ENCODE data around the gene HOXB1. TPM values are rescaled to one million over a fixed set of nuclear protein-coding genes. Genes with fewer than 3 reads are reported as not detected.
A peak's percentile ranks its signal among the peaks of the same experiment; 100 is the strongest.

HOXB1 gene
- total and polyA plus RNA-seq, 2 of the 8 experiments (the other 6 are each of a cell fraction or from before 2014, with no cell fraction given): not detected

DNA sequence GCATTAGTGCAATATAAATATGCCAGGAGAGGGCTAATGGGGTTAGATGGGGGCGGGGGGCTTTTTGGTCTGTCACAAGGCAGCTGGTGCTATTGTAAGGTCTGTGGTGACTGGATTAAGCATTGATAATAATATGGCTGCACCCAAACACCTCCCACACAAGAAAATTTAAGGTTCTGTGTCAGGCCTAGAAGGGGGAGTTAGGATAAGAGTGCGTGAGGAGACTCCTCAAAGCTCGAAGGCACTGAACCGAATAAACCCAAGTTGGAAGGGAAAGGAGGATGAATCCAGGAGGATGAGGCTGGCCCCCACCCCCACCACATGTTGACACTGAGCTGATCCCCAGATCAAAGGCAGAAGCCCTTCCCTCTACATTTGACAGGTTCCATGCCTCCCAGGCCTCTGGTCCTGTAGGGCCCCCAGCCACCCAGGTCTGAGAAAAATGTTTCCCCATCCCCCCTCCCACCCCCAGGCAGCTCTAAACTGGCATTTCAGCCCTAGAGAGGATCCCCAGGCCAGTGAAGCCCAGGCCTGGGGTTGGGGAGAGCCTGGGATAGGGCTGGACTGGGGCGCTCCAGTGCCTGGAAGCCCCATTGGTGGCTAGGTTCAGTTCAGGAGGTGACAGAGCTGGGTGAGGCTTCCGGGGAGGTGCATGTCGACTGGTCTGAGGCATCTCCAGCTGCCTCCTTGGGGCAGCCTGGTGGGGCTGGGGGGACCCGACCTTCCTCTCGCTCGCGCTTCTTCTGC, 1.7 kb downstream of the HOXB1 start:
- H3K56ac ChIP-seq (replicated peaks; ENCODE audit: insufficient read length, low read depth, low read length): no peak overlapping the region
- no peak overlapping the region for H3K23ac ChIP-seq (ENCODE audit: insufficient read length)
- H2BK15ac ChIP-seq (ENCODE audit: low read length): no peak overlapping the region
- no peaks in the 10 kb centered on the region for H3K79me2 ChIP-seq (ENCODE audit: control insufficient read depth in 1 of 2, insufficient read depth in 2 of 2, low read length in 2 of 2)
- no peak for DNase-seq (ENCODE audit: low read depth in 1 of 2, low spot score in 2 of 2)
- no peak for FAIRE-seq
- H2BK20ac ChIP-seq (ENCODE audit: low read length): no peak overlapping the region
- no peak overlapping the region for H3K18ac ChIP-seq (ENCODE audit: extremely low read depth, low read length)
- peaks cover 6 to 11% of the 10 kb centered on the region in 2 experiments for H4K20me1 ChIP-seq (replicated peaks in 1 of 2; ENCODE audit: control insufficient read depth in 1 of 2, insufficient read depth in 2 of 2, low read length in 2 of 2)
- H4K5ac ChIP-seq (ENCODE audit: insufficient read length, low read depth, low read length): no peak overlapping the region
- H3K23me2 ChIP-seq (ENCODE audit: low read depth, low read length): peaks cover 5% of the 10 kb centered on the region; the same call in 1 of the 2 replicates
- no peak overlapping the region for H2BK120ac ChIP-seq (replicated peaks; ENCODE audit: low read depth, low read length)
- no peak overlapping the region for H2AFZ ChIP-seq (ENCODE audit: low read length)
- ChIA-PET POLR2A (ENCODE audit: partially characterized antibody) (interaction anchor here (0.6 to 1.2 kb wide), 3 partner anchors 11 to 1797 kb away, joined by 3 to 5 read pairs (median 4); no protein-coding TSS in a partner anchor), CTCF (ENCODE audit: partially characterized antibody) (interaction anchor here (0.8 to 3.1 kb wide), 12 partner anchors 11 to 107 kb away, joined by 3 to 14 read pairs (median 4); partner anchors contain the start of gene HOXB5)
- H3K27me3 ChIP-seq (replicated peaks in 1 of 4; ENCODE audit: control insufficient read depth in 3 of 4, extremely low read depth in 1 of 4, insufficient read depth in 3 of 4, low read length in 3 of 4): peaks cover 73 to 100% (median 95%) of the 10 kb centered on the region in 4 experiments
- no peak overlapping the region for H2BK5ac ChIP-seq (ENCODE audit: low read depth, low read length)
- TF ChIP-seq RFX5 (IDR thresholded peaks at IDR 0.05; ENCODE audit: borderline replicate concordance, low read depth, low read length) (no peak), HDAC2 (IDR thresholded peaks at IDR 0.05; ENCODE audit: borderline replicate concordance in 1 of 2, low read depth in 2 of 2, low read length in 2 of 2) (no peak), NRF1 (IDR thresholded peaks at IDR 0.05; ENCODE audit: low read depth, low read length) (no peak), CREB1 (IDR thresholded peaks at IDR 0.05) (no peak), RNF2 (IDR thresholded peaks at IDR 0.05; ENCODE audit: borderline replicate concordance, low read depth, low read length, missing control alignments, poor library complexity, severe bottlenecking) (peak; percentile 3), RAD21 (IDR thresholded peaks at IDR 0.05 in 1 of 2, conservative IDR thresholded peaks at IDR 0.05 in 1 of 2; ENCODE audit: low read depth in 2 of 2, low read length in 2 of 2) (no peak)
- H3K4me2 ChIP-seq (ENCODE audit: insufficient read depth in 1 of 2, low read depth in 2 of 2, low read length in 2 of 2): no peak overlapping the region; a peak in 1 of 4 replicates
- H3K36me3 ChIP-seq (ENCODE audit: control insufficient read depth in 2 of 4, insufficient read depth in 4 of 4, low read length in 3 of 4): no peaks in the 10 kb centered on the region
- no peak overlapping the region for H3K27ac ChIP-seq (ENCODE audit: low read depth, low read length)
- H4K8ac ChIP-seq (ENCODE audit: extremely low read depth, insufficient read depth, low read length): no peak overlapping the region
- H3K4me1 ChIP-seq (replicated peaks in 1 of 4; ENCODE audit: control insufficient read depth in 3 of 4, insufficient read depth in 4 of 4, low read length in 3 of 4): peaks cover 0 to 20% (median 10%) of the 10 kb centered on the region in 4 experiments; a peak in 6 of 7 replicates
- H3K4ac ChIP-seq (replicated peaks; ENCODE audit: insufficient read length, low read depth, low read length): no peak overlapping the region
- 0 out of 2 replicates have a peak overlapping the region, but pooled peaks have one; percentile 23 for H2BK12ac ChIP-seq (ENCODE audit: low read depth, low read length)
- no peak overlapping the region for H3K9ac ChIP-seq (replicated peaks in 1 of 4; ENCODE audit: extremely low read depth in 1 of 4, low read depth in 3 of 4, low read length in 3 of 4)
- no peak overlapping the region for H3K14ac ChIP-seq (ENCODE audit: insufficient read length)
- H3K79me1 ChIP-seq (ENCODE audit: low read depth, low read length): no peaks in the 10 kb centered on the region
- no peaks in the 10 kb centered on the region for H3K9me3 ChIP-seq (ENCODE audit: insufficient read depth in 2 of 2, low read depth in 1 of 2, low read length in 1 of 2)
- no peak overlapping the region for H2AK5ac ChIP-seq (ENCODE audit: low read depth, low read length)
- no peak overlapping the region for H3K4me3 ChIP-seq (ENCODE audit: extremely low read depth in 1 of 4, insufficient read depth in 2 of 4, low read depth in 3 of 4, low read length in 4 of 4)
- WGBS, 2 experiments (ENCODE audit: extremely low coverage in 1 of 2, insufficient coverage in 1 of 2, insufficient read length in 1 of 2, insufficient replicate concordance in 2 of 2, low coverage in 1 of 2, low lambda C conversion rate in 2 of 2, missing lambda C conversion rate in 1 of 2): 62% methylated on average over 11 of the region's 11 CpGs; no CpG with 5 or more reads in 1 of the 2 experiments
- no peak overlapping the region for H4K91ac ChIP-seq (replicated peaks; ENCODE audit: insufficient read length, low read length)
